K562 (cell line): ENCODE results near the gene MAP3K7. TPM values are rescaled to one million over a fixed set of nuclear protein-coding genes. Genes with fewer than 3 reads are reported as not detected.
A peak's percentile ranks its signal among the peaks of the same experiment; 100 is the strongest.

Experiments
- BRD9 ChIP-seq: fragments of 450-650 bp; IDR thresholded peaks from 2 replicates; pipeline ENCODE4 v1.6.1; 2018; ENCODE audit warnings: low read depth; ENCODE audit not compliant: partially characterized antibody
- CBFA2T2 ChIP-seq: fragments of 450-650 bp; conservative IDR thresholded peaks from 2 replicates; pipeline ENCODE4 v1.6.1; 2017; ENCODE audit warnings: mild to moderate bottlenecking
- CCAR2 ChIP-seq: fragments of 200-400 bp; formaldehyde crosslinking; IDR thresholded peaks from 2 replicates; pipeline ENCODE4 v1.6.1; 2017; ENCODE audit warnings: mild to moderate bottlenecking, low read depth, low read length
- FOS ChIP-seq: IDR thresholded peaks from 3 replicates; pipeline ENCODE4 v1.6.1; 2011; ENCODE audit not compliant: insufficient read length; ENCODE audit errors: extremely low read depth
- NR0B1 ChIP-seq: fragments of 450-650 bp; IDR thresholded peaks from one replicate; pipeline ENCODE4 v1.6.1; 2018; ENCODE audit warnings: mild to moderate bottlenecking, moderate library complexity; ENCODE audit not compliant: partially characterized antibody
- OTX1 ChIP-seq: fragments of 450-650 bp; formaldehyde crosslinking; IDR thresholded peaks from 2 replicates; pipeline ENCODE4 v1.4.0; 2022; ENCODE audit warnings: mild to moderate bottlenecking
- SP2 ChIP-seq: IDR thresholded peaks from 2 replicates; pipeline ENCODE4 v1.6.1; 2011; ENCODE audit warnings: mild to moderate bottlenecking, low read depth, low read length, moderate library complexity; ENCODE audit not compliant: poor library complexity, severe bottlenecking; ENCODE audit errors: extremely low read depth
- TBL1XR1 ChIP-seq, 2 experiments: IDR thresholded peaks; 2 replicates each; pipeline ENCODE4 v1.6.1; 2012; ENCODE audit warnings: improper control_type of control experiment in 2 of 2, low read length in 2 of 2, mild to moderate bottlenecking in 1 of 2
- TGIF2 ChIP-seq: sonication (generic); formaldehyde crosslinking; IDR thresholded peaks from 2 replicates; pipeline ENCODE4 v1.8.1; 2022; ENCODE audit warnings: mild to moderate bottlenecking, missing genetic modification reagents, moderate library complexity
- ZBED1 ChIP-seq: IDR thresholded peaks from 2 replicates; pipeline ENCODE4 v1.6.1; 2014
- ZNF134 ChIP-seq: fragments of 250-450 bp; sonication (Bioruptor Pico); conservative IDR thresholded peaks from 2 replicates; pipeline ENCODE4 v1.4.0; 2020
- ZNF232 ChIP-seq: sonication (generic); formaldehyde crosslinking; IDR thresholded peaks from 2 replicates; pipeline ENCODE4 v1.8.0; 2022; ENCODE audit warnings: mild to moderate bottlenecking, missing genetic modification reagents
- ZNF3 ChIP-seq: fragments of 250-450 bp; sonication (Bioruptor Pico); IDR thresholded peaks from 2 replicates; pipeline ENCODE4 v1.5.0; 2021; ENCODE audit warnings: mild to moderate bottlenecking, moderate library complexity
- ZNF561 ChIP-seq: fragments of 450-650 bp; formaldehyde crosslinking; conservative IDR thresholded peaks from 2 replicates; pipeline ENCODE4 v1.4.0; 2020; ENCODE audit warnings: mild to moderate bottlenecking, moderate library complexity
- ZSCAN29 ChIP-seq: fragments of 450-650 bp; IDR thresholded peaks from 2 replicates; pipeline ENCODE4 v1.6.1; 2017
- polyA plus RNA-seq, 8 experiments: library from polyadenylated mRNA; depleted of rRNA in 4 of 8; stranded (reverse) in 5 of 8; unstranded in 3 of 8; fragments of >200 nt; fragmentation: Nextera tagmentation in 2 of 8; fragmentation: Illumina TruSeq in 1 of 8; extraction: Ambion mirVana in 2 of 8; extraction: Trizol in 1 of 8; gene quantifications; 2 replicates each; pipeline versions ENCODE4 v1.2.1 to v1.2.3, GENCODE V29; 2011 to 2014; ENCODE audit warnings: inconsistent platforms in 1 of 8, missing spikeins in 1 of 8
- total RNA-seq, 7 experiments: library from RNA; depleted of rRNA in 6 of 7; stranded (reverse); fragments of >200 nt in 6 of 7; fragmentation: Illumina TruSeq in 2 of 7; extraction: Trizol in 2 of 7; gene quantifications; 2 replicates each; pipeline versions ENCODE4 v1.2.1 to v1.2.3, GENCODE V29; 2011 to 2021; ENCODE audit warnings: low replicate concordance in 1 of 7
- TF ChIP-seq, protein P1 (sequence below), 3 experiments: IDR thresholded peaks in 2 of 3; conservative IDR thresholded peaks in 1 of 3; 2 replicates each; pipeline ENCODE4 v1.5.1; 2011 to 2012; ENCODE audit warnings: low read length in 3 of 3, mild to moderate bottlenecking in 3 of 3, control low read depth in 2 of 3, improper control_type of control experiment in 1 of 3, inconsistent platforms in 1 of 3, low read depth in 1 of 3, mixed read lengths in 1 of 3, moderate library complexity in 1 of 3; ENCODE audit not compliant: insufficient read depth in 2 of 3
- TF ChIP-seq, protein P2 (sequence below): fragments of 250-450 bp; sonication (Bioruptor Pico); IDR thresholded peaks from 2 replicates; pipeline ENCODE4 v1.8.0; 2022; ENCODE audit warnings: moderate library complexity, mild to moderate bottlenecking, inconsistent platforms
- TF ChIP-seq, protein P3 (sequence below): fragments of 250-450 bp; sonication (Bioruptor Pico); IDR thresholded peaks from 2 replicates; pipeline ENCODE4 v1.5.0; 2021
- TF ChIP-seq, protein P4 (sequence below): fragments of 250-450 bp; sonication (Bioruptor Pico); IDR thresholded peaks from 2 replicates; pipeline ENCODE4 v1.9.0; 2021; ENCODE audit warnings: mild to moderate bottlenecking, inconsistent platforms

The MAP3K7 gene
- total and polyA plus RNA-seq, 9 of the 15 experiments (the other 6 are each of a cell fraction or from before 2014, with no cell fraction given), result 13.4 to 60.9 (median 34.8) TPM

DNA sequence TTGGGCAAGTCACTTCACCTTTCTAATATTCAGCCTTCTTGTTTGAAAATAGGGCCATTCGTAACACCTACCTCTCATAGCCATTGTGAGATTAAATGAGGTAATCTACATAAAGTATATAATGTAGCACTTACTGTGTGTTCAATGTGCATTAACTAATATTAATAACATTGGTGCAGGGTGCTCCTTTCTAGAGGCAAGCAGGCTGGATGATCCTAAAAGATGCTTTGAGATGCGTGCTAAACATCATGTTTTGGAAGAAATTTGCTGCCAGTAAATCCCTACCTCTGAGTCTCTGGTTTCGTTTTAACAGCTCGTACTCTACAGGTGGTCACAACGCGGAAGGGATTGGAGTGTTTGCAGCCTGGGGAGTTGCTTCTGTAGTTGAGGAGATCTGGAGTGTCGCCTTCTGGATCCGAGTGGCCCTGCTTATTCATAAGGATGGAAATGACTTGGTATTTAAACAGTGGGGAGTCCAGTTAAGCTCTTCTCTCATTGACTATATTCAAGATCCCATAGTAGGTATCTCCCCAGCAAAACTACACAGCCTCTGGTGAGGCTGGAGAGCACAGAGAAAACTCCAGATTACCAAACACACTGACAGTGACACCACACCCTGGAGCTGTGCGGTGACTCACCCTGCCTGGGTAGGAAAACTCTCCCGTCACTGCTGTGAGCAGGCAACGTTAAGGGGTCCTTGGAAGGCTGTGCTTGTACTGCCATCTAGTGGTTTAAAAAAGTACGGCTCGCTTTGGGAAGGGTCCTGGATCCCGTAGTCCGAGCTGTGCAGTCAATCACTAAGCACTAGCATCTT, 107.9 kb downstream of the MAP3K7 start (continued):
- TF ChIP-seq, protein P1, sequence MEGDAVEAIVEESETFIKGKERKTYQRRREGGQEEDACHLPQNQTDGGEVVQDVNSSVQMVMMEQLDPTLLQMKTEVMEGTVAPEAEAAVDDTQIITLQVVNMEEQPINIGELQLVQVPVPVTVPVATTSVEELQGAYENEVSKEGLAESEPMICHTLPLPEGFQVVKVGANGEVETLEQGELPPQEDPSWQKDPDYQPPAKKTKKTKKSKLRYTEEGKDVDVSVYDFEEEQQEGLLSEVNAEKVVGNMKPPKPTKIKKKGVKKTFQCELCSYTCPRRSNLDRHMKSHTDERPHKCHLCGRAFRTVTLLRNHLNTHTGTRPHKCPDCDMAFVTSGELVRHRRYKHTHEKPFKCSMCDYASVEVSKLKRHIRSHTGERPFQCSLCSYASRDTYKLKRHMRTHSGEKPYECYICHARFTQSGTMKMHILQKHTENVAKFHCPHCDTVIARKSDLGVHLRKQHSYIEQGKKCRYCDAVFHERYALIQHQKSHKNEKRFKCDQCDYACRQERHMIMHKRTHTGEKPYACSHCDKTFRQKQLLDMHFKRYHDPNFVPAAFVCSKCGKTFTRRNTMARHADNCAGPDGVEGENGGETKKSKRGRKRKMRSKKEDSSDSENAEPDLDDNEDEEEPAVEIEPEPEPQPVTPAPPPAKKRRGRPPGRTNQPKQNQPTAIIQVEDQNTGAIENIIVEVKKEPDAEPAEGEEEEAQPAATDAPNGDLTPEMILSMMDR (IDR thresholded peaks at IDR 0.05 in 2 of 3, conservative IDR thresholded peaks at IDR 0.05 in 1 of 3; ENCODE audit: insufficient read depth in 2 of 3, low read depth in 1 of 3, low read length in 3 of 3), result peak; percentile 86 to 95 (median 92)
- TF ChIP-seq NR0B1 (no peak), ZSCAN29 (no peak), ZBED1 (no peak), ZNF561 (CRISPR knock-in tag) (no peak), TGIF2 (CRISPR knock-in tag) (no peak), ZNF232 (CRISPR knock-in tag) (no peak), CBFA2T2 (no peak), FOS (peak; percentile 67), TBL1XR1 (IDR thresholded peaks at IDR 0.05; ENCODE audit: low read length in 2 of 2) (peak in 1 of 2 experiments; percentile 49; a peak in 1 of 4 replicates), OTX1 (CRISPR knock-in tag) (no peak), ZNF3 (no peak), BRD9 (no peak), SP2 (no peak), CCAR2 (no peak), ZNF134 (CRISPR knock-in tag) (no peak)
- TF ChIP-seq, protein P2, sequence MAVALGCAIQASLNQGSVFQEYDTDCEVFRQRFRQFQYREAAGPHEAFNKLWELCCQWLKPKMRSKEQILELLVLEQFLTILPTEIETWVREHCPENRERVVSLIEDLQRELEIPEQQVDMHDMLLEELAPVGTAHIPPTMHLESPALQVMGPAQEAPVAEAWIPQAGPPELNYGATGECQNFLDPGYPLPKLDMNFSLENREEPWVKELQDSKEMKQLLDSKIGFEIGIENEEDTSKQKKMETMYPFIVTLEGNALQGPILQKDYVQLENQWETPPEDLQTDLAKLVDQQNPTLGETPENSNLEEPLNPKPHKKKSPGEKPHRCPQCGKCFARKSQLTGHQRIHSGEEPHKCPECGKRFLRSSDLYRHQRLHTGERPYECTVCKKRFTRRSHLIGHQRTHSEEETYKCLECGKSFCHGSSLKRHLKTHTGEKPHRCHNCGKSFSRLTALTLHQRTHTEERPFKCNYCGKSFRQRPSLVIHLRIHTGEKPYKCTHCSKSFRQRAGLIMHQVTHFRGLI (CRISPR knock-in tag), result no peak
- TF ChIP-seq, protein P3, sequence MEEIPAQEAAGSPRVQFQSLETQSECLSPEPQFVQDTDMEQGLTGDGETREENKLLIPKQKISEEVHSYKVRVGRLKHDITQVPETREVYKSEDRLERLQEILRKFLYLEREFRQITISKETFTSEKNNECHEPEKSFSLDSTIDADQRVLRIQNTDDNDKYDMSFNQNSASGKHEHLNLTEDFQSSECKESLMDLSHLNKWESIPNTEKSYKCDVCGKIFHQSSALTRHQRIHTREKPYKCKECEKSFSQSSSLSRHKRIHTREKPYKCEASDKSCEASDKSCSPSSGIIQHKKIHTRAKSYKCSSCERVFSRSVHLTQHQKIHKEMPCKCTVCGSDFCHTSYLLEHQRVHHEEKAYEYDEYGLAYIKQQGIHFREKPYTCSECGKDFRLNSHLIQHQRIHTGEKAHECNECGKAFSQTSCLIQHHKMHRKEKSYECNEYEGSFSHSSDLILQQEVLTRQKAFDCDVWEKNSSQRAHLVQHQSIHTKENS (CRISPR knock-in tag), result no peak
- TF ChIP-seq, protein P4, sequence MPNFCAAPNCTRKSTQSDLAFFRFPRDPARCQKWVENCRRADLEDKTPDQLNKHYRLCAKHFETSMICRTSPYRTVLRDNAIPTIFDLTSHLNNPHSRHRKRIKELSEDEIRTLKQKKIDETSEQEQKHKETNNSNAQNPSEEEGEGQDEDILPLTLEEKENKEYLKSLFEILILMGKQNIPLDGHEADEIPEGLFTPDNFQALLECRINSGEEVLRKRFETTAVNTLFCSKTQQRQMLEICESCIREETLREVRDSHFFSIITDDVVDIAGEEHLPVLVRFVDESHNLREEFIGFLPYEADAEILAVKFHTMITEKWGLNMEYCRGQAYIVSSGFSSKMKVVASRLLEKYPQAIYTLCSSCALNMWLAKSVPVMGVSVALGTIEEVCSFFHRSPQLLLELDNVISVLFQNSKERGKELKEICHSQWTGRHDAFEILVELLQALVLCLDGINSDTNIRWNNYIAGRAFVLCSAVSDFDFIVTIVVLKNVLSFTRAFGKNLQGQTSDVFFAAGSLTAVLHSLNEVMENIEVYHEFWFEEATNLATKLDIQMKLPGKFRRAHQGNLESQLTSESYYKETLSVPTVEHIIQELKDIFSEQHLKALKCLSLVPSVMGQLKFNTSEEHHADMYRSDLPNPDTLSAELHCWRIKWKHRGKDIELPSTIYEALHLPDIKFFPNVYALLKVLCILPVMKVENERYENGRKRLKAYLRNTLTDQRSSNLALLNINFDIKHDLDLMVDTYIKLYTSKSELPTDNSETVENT (CRISPR knock-in tag), result no peak
